Measurements from ENCODE around the gene GJA9. TPM values are rescaled to one million over a fixed set of nuclear protein-coding genes. Genes with fewer than 3 reads are reported as not detected.

The GJA9 gene
- total and polyA plus RNA-seq, 2 of the 4 experiments (the other 2 are of a cell fraction): not detected

DNA sequence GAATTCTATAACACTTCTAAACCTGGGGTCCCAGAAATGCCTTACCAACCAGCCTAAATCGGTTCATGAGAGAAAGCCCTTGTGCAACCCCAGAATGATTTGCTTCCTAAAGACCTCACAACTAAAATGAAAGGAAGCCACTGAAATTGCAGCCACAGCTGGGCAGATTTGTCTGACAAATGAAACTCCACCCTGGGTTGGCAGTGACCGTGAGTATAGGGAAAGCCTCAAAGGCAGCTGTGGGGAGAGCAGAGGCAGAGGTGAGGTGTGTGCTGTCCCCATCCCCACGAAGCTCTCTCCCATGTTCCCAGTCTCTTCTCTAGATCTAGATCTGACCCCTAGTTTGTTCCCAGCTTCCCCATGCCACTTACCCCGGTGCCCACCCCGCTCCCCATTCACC lies 37.2 kb upstream of the GJA9 start:
- Histone ChIP-seq H3K27me3 (ENCODE audit: control insufficient read depth, insufficient read depth, low read length) (no peaks in the 10 kb centered on the region), H3K4me1 (ENCODE audit: control insufficient read depth, insufficient read depth, low read length) (no peaks in the 10 kb centered on the region), H4K20me1 (ENCODE audit: insufficient read depth, low read length) (no peaks in the 10 kb centered on the region), H2BK120ac (ENCODE audit: low read depth, low read length) (no peak overlapping the region), H2AK9ac (replicated peaks; ENCODE audit: low read depth, low read length, poor library complexity) (no peak overlapping the region), H2BK20ac (ENCODE audit: low read depth, low read length) (no peak overlapping the region), H3K14ac (replicated peaks; ENCODE audit: low read depth, low read length) (no peak overlapping the region), H3K9me3 (ENCODE audit: control insufficient read depth, insufficient read depth, low read length) (no peaks in the 10 kb centered on the region), H3K4me3 (ENCODE audit: insufficient read depth, low read depth, low read length) (no peak overlapping the region), H2BK5ac (ENCODE audit: low read depth, low read length, poor library complexity, severe bottlenecking) (no peak overlapping the region), H3K9me1 (ENCODE audit: insufficient read depth, low read length) (no peaks in the 10 kb centered on the region; the same call in 1 of the 2 replicates), H3K23ac (ENCODE audit: low read depth, low read length) (no peak overlapping the region), H4K91ac (ENCODE audit: insufficient read depth, low read depth, low read length) (no peak overlapping the region), H3K36me3 (ENCODE audit: control insufficient read depth, insufficient read depth, low read length) (no peaks in the 10 kb centered on the region; the same call in 1 of the 2 replicates), H4K5ac (ENCODE audit: low read depth, low read length) (no peak overlapping the region), H3K9ac (ENCODE audit: low read depth, low read length) (no peak overlapping the region), H4K8ac (ENCODE audit: low read depth in 2 of 2, low read length in 2 of 2) (no peak overlapping the region), H3K4me2 (ENCODE audit: low read depth, low read length) (no peak overlapping the region), H3K79me1 (ENCODE audit: low read depth in 1 of 2, low read length in 2 of 2) (no peaks in the 10 kb centered on the region), H3K56ac (ENCODE audit: extremely low read depth, insufficient read depth, low read length) (no peak overlapping the region), H2AK5ac (ENCODE audit: low read depth, low read length) (no peak overlapping the region), H3K4ac (ENCODE audit: low read depth, low read length) (no peak overlapping the region), H3K18ac (ENCODE audit: low read depth, low read length) (no peak overlapping the region), H2BK15ac (ENCODE audit: low read depth, low read length) (no peak overlapping the region), H3K27ac (ENCODE audit: insufficient read depth, low read length) (no peak overlapping the region), H2AFZ (replicated peaks; ENCODE audit: low read length, poor library complexity) (no peak overlapping the region)
- intact Hi-C loops (cut with micrococcal nuclease) (no loop called here), dilution Hi-C loops (cut with HindIII; ENCODE audit: low sequenced_read_pairs, unreplicated experiment) (no loop called here), in situ Hi-C loops (cut with MboI; ENCODE audit: low sequenced_read_pairs) (no loop called here)
- CTCF ChIA-PET: interaction anchor here (1.1 kb wide), 1 partner anchor 10 kb away, joined by 3 read pairs; no protein-coding TSS in a partner anchor
- TF ChIP-seq MXI1 (IDR thresholded peaks at IDR 0.05; ENCODE audit: borderline replicate concordance, low read depth, low read length) (no peak), BHLHE40 (IDR thresholded peaks at IDR 0.05; ENCODE audit: low read depth, low read length) (no peak), FOS (IDR thresholded peaks at IDR 0.05; ENCODE audit: low read depth, low read length) (no peak), MAFK (IDR thresholded peaks at IDR 0.05; ENCODE audit: low read depth, low read length) (no peak), POLR2A (IDR thresholded peaks at IDR 0.05; ENCODE audit: low read depth, low read length) (no peak), CHD1 (IDR thresholded peaks at IDR 0.05; ENCODE audit: low read depth, low read length) (no peak), CEBPB (IDR thresholded peaks at IDR 0.05; ENCODE audit: low read depth, low read length) (no peak), MAZ (IDR thresholded peaks at IDR 0.05; ENCODE audit: borderline replicate concordance, low read depth, low read length) (no peak), NFE2L2 (IDR thresholded peaks at IDR 0.05; ENCODE audit: low read depth, low read length) (no peak), ELK1 (IDR thresholded peaks at IDR 0.05; ENCODE audit: borderline replicate concordance, low read depth, low read length) (no peak), SMC3 (IDR thresholded peaks at IDR 0.05; ENCODE audit: low read depth, low read length) (no peak), RFX5 (IDR thresholded peaks at IDR 0.05; ENCODE audit: low read depth, low read length) (no peak), USF2 (IDR thresholded peaks at IDR 0.05; ENCODE audit: low read depth, low read length) (no peak), RAD21 (IDR thresholded peaks at IDR 0.05; ENCODE audit: low read length) (no peak), RCOR1 (IDR thresholded peaks at IDR 0.05; ENCODE audit: insufficient replicate concordance, low read length) (no peak)
- TF ChIP-seq, protein P1, sequence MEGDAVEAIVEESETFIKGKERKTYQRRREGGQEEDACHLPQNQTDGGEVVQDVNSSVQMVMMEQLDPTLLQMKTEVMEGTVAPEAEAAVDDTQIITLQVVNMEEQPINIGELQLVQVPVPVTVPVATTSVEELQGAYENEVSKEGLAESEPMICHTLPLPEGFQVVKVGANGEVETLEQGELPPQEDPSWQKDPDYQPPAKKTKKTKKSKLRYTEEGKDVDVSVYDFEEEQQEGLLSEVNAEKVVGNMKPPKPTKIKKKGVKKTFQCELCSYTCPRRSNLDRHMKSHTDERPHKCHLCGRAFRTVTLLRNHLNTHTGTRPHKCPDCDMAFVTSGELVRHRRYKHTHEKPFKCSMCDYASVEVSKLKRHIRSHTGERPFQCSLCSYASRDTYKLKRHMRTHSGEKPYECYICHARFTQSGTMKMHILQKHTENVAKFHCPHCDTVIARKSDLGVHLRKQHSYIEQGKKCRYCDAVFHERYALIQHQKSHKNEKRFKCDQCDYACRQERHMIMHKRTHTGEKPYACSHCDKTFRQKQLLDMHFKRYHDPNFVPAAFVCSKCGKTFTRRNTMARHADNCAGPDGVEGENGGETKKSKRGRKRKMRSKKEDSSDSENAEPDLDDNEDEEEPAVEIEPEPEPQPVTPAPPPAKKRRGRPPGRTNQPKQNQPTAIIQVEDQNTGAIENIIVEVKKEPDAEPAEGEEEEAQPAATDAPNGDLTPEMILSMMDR (conservative IDR thresholded peaks at IDR 0.05; ENCODE audit: low read depth, low read length): no peak
- BruUV-seq (replicated peaks): no TSS peak
- 100% methylated on average over 1 of the region's 5 CpGs; no CpG with 5 or more reads in 1 of the 2 experiments for WGBS, 2 experiments (ENCODE audit: extremely low coverage in 2 of 2, insufficient read length in 1 of 2)
- ATAC-seq (ENCODE audit: low read depth) (no peak), DNase-seq (no peak)
- POLR2A ChIA-PET (ENCODE audit: unreplicated experiment): no interaction called here
